ENCODE results near the gene RNF157. TPM values are rescaled to one million over a fixed set of nuclear protein-coding genes. Genes with fewer than 3 reads are reported as not detected.

RNF157 gene
- total RNA-seq, 1 experiment from 2014 or later: 4.0 TPM

DNA sequence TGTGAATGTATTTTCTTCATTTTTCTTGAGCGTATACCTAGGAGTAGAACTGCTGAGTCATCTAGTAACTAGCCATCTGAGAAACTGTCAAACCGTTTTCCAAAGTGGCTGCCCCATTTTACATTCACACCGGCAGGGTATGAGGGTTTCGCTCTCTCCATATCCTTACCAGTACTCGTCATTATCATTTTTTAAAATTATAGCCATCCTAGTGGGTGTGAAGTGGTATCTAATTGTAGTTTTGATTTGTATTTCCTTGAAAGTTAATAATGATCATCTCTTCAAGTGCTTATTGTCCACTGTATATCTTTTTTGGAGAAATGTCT is 6.0 kb downstream of the RNF157 start:
- DNase-seq (ENCODE audit: low read depth, low spot score): no peak
- Histone ChIP-seq H3K4me1 (ENCODE audit: control insufficient read depth, insufficient read depth, low read length) (no peaks in the 10 kb centered on the region), H3K27ac (ENCODE audit: low read length) (no peak overlapping the region), H3K27me3 (ENCODE audit: control insufficient read depth, insufficient read depth, low read length) (peaks cover 9% of the 10 kb centered on the region; the same call in 1 of the 2 replicates), H3K36me3 (ENCODE audit: control insufficient read depth, insufficient read depth, low read length) (no peaks in the 10 kb centered on the region), H3K4me3 (ENCODE audit: low read depth in 2 of 2, low read length in 2 of 2) (no peak overlapping the region), H3K9me3 (ENCODE audit: control insufficient read depth, insufficient read depth, low read depth, low read length) (no peaks in the 10 kb centered on the region)
- TF ChIP-seq POLR2AphosphoS5 (IDR thresholded peaks at IDR 0.05; ENCODE audit: low read depth, low read length): no peak
- no TSS peak for BruUV-seq (replicated peaks)
- no peak for ATAC-seq
- in situ Hi-C loops (cut with HindIII; ENCODE audit: low pct_unique_long_range_greater_than_20kb, low sequenced_read_pairs): no loop called here
- intact Hi-C loops (cut with micrococcal nuclease; ENCODE audit: unreplicated experiment): no loop called here
- CTCF ChIA-PET: no interaction called here
- POLR2A ChIA-PET: no interaction called here

DNA sequence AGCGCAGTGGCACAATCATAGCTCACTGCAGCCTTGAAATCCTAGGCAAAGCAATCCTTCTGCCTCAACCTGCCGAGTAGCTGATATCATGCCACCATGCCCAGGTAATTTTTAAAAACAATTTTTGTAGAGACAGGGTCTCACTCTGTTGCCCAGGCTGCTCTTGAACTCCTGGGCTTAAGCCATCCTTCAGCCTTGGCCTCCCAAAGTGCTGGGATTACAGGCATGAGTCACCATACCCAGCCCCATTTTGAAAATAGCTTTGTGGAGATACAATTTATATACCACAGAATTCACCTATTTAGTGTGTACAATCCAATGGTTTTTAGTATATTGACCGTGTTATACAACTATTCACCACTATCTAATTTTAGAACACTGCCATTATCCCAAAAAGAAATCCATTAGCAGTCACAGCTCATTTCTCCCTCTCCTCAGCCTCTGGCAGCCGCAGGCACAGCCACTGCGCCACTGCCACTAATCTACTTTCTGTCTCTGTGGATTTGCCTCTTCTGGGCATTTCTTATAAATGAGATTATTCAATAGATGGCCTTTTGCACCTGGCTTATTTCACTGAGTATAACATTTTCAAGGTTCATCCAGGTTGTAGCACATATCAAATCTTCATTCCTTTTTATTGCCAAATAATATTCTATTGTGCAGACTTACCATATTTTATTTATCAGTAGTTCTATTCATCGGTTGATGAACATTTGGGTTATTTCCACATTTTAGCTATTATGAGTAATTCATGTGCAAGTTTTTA is 6.5 kb downstream of the RNF157 start:
- BruUV-seq (replicated peaks): no TSS peak
- H3K9me3 ChIP-seq (ENCODE audit: control insufficient read depth, insufficient read depth, low read depth, low read length): no peaks in the 10 kb centered on the region
- DNase-seq (ENCODE audit: low read depth, low spot score) (no peak), ATAC-seq (no peak)
- in situ Hi-C loops (cut with HindIII; ENCODE audit: low pct_unique_long_range_greater_than_20kb, low sequenced_read_pairs) (no loop called here), intact Hi-C loops (cut with micrococcal nuclease; ENCODE audit: unreplicated experiment) (no loop called here)
- peaks cover 7% of the 10 kb centered on the region; the same call in 1 of the 2 replicates for H3K27me3 ChIP-seq (ENCODE audit: control insufficient read depth, insufficient read depth, low read length)
- ChIA-PET POLR2A (no interaction called here), CTCF (interaction anchor here (0.6 kb wide), 1 partner anchor 52 kb away, joined by 5 read pairs; no protein-coding TSS in a partner anchor)
- no peak overlapping the region for H3K4me3 ChIP-seq (ENCODE audit: low read depth in 2 of 2, low read length in 2 of 2)
- no peak overlapping the region for H3K27ac ChIP-seq (ENCODE audit: low read length)
- TF ChIP-seq POLR2AphosphoS5 (IDR thresholded peaks at IDR 0.05; ENCODE audit: low read depth, low read length) (no peak), TCF7L2 (IDR thresholded peaks at IDR 0.05; ENCODE audit: low read depth, low read length) (no peak), SIN3A (IDR thresholded peaks at IDR 0.05; ENCODE audit: borderline replicate concordance, insufficient read depth, low read depth, low read length) (no peak)
- TF ChIP-seq, protein P1, sequence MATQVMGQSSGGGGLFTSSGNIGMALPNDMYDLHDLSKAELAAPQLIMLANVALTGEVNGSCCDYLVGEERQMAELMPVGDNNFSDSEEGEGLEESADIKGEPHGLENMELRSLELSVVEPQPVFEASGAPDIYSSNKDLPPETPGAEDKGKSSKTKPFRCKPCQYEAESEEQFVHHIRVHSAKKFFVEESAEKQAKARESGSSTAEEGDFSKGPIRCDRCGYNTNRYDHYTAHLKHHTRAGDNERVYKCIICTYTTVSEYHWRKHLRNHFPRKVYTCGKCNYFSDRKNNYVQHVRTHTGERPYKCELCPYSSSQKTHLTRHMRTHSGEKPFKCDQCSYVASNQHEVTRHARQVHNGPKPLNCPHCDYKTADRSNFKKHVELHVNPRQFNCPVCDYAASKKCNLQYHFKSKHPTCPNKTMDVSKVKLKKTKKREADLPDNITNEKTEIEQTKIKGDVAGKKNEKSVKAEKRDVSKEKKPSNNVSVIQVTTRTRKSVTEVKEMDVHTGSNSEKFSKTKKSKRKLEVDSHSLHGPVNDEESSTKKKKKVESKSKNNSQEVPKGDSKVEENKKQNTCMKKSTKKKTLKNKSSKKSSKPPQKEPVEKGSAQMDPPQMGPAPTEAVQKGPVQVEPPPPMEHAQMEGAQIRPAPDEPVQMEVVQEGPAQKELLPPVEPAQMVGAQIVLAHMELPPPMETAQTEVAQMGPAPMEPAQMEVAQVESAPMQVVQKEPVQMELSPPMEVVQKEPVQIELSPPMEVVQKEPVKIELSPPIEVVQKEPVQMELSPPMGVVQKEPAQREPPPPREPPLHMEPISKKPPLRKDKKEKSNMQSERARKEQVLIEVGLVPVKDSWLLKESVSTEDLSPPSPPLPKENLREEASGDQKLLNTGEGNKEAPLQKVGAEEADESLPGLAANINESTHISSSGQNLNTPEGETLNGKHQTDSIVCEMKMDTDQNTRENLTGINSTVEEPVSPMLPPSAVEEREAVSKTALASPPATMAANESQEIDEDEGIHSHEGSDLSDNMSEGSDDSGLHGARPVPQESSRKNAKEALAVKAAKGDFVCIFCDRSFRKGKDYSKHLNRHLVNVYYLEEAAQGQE (IDR thresholded peaks at IDR 0.05; ENCODE audit: insufficient read depth in 1 of 2, low read depth in 2 of 2, low read length in 1 of 2): no peak
- TF ChIP-seq, protein P2, sequence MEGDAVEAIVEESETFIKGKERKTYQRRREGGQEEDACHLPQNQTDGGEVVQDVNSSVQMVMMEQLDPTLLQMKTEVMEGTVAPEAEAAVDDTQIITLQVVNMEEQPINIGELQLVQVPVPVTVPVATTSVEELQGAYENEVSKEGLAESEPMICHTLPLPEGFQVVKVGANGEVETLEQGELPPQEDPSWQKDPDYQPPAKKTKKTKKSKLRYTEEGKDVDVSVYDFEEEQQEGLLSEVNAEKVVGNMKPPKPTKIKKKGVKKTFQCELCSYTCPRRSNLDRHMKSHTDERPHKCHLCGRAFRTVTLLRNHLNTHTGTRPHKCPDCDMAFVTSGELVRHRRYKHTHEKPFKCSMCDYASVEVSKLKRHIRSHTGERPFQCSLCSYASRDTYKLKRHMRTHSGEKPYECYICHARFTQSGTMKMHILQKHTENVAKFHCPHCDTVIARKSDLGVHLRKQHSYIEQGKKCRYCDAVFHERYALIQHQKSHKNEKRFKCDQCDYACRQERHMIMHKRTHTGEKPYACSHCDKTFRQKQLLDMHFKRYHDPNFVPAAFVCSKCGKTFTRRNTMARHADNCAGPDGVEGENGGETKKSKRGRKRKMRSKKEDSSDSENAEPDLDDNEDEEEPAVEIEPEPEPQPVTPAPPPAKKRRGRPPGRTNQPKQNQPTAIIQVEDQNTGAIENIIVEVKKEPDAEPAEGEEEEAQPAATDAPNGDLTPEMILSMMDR (IDR thresholded peaks at IDR 0.05): no peak
- no peaks in the 10 kb centered on the region for H3K36me3 ChIP-seq (ENCODE audit: control insufficient read depth, insufficient read depth, low read length)
- H3K4me1 ChIP-seq (ENCODE audit: control insufficient read depth, insufficient read depth, low read length): no peaks in the 10 kb centered on the region

DNA sequence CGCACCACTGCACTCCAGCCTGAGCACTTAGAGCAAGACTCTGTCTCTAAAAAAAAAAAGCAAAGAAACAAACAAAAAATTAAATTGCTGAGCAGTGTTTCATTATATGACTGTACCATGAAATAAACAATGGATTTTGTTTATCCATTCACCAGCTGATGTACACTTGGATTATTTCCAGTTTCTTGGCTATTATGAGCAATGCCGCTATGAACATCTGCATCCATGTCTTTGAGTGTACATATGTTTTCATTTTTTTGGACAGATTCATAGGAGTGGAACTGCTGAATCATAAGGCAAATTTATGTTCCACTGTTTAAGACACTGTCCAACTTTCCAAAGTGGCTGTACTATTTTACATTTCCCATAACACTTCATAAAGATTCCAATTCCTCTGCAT is 8.0 kb downstream of the RNF157 start:
- in situ Hi-C loops (cut with HindIII; ENCODE audit: low pct_unique_long_range_greater_than_20kb, low sequenced_read_pairs): no loop called here
- no TSS peak for BruUV-seq (replicated peaks)
- ATAC-seq: no peak

More for the DNA sequence above, 8.0 kb downstream of the RNF157 start:
- no peak overlapping the region for H3K27ac ChIP-seq (ENCODE audit: low read length)
- peak; percentile 52 for DNase-seq (ENCODE audit: low read depth, low spot score)
- CTCF ChIA-PET: interaction anchor here (0.7 kb wide), 1 partner anchor 11 kb away, joined by 4 read pairs; no protein-coding TSS in a partner anchor
- intact Hi-C loops (cut with micrococcal nuclease; ENCODE audit: unreplicated experiment): no loop called here
- H3K4me3 ChIP-seq (ENCODE audit: low read depth in 2 of 2, low read length in 2 of 2): no peak overlapping the region
- no peaks in the 10 kb centered on the region; the same call in 1 of the 2 replicates for H3K27me3 ChIP-seq (ENCODE audit: control insufficient read depth, insufficient read depth, low read length)
- H3K9me3 ChIP-seq (ENCODE audit: control insufficient read depth, insufficient read depth, low read depth, low read length): no peaks in the 10 kb centered on the region
- H3K36me3 ChIP-seq (ENCODE audit: control insufficient read depth, insufficient read depth, low read length): no peaks in the 10 kb centered on the region
- no peaks in the 10 kb centered on the region for H3K4me1 ChIP-seq (ENCODE audit: control insufficient read depth, insufficient read depth, low read length)
- TF ChIP-seq SIN3A (IDR thresholded peaks at IDR 0.05; ENCODE audit: borderline replicate concordance, insufficient read depth, low read depth, low read length) (no peak), TCF7L2 (IDR thresholded peaks at IDR 0.05; ENCODE audit: low read depth, low read length) (no peak), POLR2AphosphoS5 (IDR thresholded peaks at IDR 0.05; ENCODE audit: low read depth, low read length) (no peak)
- TF ChIP-seq, protein P1 (IDR thresholded peaks at IDR 0.05; ENCODE audit: insufficient read depth in 1 of 2, low read depth in 2 of 2, low read length in 1 of 2): no peak
- TF ChIP-seq, protein P2 (IDR thresholded peaks at IDR 0.05): no peak
- POLR2A ChIA-PET: no interaction called here

Data from Panc1 (cell line).